ENCODE results near the gene EHMT1. TPM values are rescaled to one million over a fixed set of nuclear protein-coding genes. Genes with fewer than 3 reads are reported as not detected.
"Not testable (repeated sequence)": the region's sequence is repeated elsewhere in the genome, so short reads cannot be mapped to it uniquely, and the experiment has no call there.

EHMT1 gene
- total RNA-seq, 4 donors from 2014 or later, result 38.6 to 77.8 (median 54.3) TPM

DNA sequence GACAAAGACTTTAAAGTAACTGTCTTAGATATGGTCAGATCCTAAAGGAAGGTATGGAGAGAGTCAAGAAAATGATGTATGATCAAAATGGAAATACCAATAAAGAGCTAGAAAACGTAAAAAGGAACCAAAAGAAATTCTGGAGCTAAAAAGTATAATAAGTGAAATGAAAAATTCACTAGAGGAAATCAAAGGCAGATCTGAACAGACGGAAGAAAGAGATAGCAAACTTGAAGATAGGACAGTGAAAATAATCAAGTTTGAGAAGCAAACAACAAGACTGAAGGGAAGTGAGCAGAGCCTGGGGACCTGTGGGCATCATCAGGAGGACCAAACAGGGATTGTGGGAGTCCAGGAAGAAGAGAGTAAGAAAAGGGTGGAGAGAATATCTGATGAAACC lies 115.4 kb downstream of the EHMT1 start:
- no peak for DNase-seq
- TF ChIP-seq, protein P1, sequence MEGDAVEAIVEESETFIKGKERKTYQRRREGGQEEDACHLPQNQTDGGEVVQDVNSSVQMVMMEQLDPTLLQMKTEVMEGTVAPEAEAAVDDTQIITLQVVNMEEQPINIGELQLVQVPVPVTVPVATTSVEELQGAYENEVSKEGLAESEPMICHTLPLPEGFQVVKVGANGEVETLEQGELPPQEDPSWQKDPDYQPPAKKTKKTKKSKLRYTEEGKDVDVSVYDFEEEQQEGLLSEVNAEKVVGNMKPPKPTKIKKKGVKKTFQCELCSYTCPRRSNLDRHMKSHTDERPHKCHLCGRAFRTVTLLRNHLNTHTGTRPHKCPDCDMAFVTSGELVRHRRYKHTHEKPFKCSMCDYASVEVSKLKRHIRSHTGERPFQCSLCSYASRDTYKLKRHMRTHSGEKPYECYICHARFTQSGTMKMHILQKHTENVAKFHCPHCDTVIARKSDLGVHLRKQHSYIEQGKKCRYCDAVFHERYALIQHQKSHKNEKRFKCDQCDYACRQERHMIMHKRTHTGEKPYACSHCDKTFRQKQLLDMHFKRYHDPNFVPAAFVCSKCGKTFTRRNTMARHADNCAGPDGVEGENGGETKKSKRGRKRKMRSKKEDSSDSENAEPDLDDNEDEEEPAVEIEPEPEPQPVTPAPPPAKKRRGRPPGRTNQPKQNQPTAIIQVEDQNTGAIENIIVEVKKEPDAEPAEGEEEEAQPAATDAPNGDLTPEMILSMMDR (IDR thresholded peaks at IDR 0.05 in 4 of 5, conservative IDR thresholded peaks at IDR 0.05 in 1 of 5), result no peak
- H3K36me3 ChIP-seq, result peaks cover 0 to 9% of the 10 kb centered on the region in 2 donors
- in situ Hi-C loops (cut with MboI; ENCODE audit: low sequenced_read_pairs in 4 of 4) (no loop called here), intact Hi-C loops (cut with DNase I; ENCODE audit: low total_unique reads) (no loop called here)
- no peaks in the 10 kb centered on the region for H3K9me3 ChIP-seq
- no peak for ATAC-seq
- no peak overlapping the region for H3K27ac ChIP-seq
- H3K4me1 ChIP-seq, result peaks cover 25 to 30% of the 10 kb centered on the region in 2 donors
- H3K4me3 ChIP-seq, result no peak overlapping the region
- no peaks in the 10 kb centered on the region for H3K27me3 ChIP-seq

- peaks cover 0 to 11% of the 10 kb centered on the region in 2 donors for H3K36me3 ChIP-seq
- H3K27ac ChIP-seq; H3K4me3 ChIP-seq; H3K4me1 ChIP-seq; DNase-seq; ATAC-seq; H3K9me3 ChIP-seq; intact Hi-C loops (cut with DNase I; ENCODE audit: low total_unique reads); H3K27me3 ChIP-seq; in situ Hi-C loops (cut with MboI; ENCODE audit: low sequenced_read_pairs in 4 of 4): not testable (repeated sequence)
Observed at GRCh38 chr9:137738182-137738696, 119.4 kb downstream of the EHMT1 start.

- peaks cover 3 to 5% of the 10 kb centered on the region in 2 donors for H3K4me1 ChIP-seq
- no peaks in the 10 kb centered on the region for H3K27me3 ChIP-seq
- intact Hi-C loops (cut with DNase I; ENCODE audit: low total_unique reads), result no loop called here
- H3K27ac ChIP-seq, result no peak overlapping the region
- ATAC-seq, result no peak
- no peak overlapping the region for H3K4me3 ChIP-seq
- DNase-seq, result no peak
- H3K36me3 ChIP-seq, result peaks cover 0 to 10% of the 10 kb centered on the region in 2 donors
- TF ChIP-seq, protein P1 (IDR thresholded peaks at IDR 0.05 in 4 of 5, conservative IDR thresholded peaks at IDR 0.05 in 1 of 5), result no peak
- no peak for TF ChIP-seq POLR2A (IDR thresholded peaks at IDR 0.05)
- in situ Hi-C loops (cut with MboI; ENCODE audit: low sequenced_read_pairs in 4 of 4), result no loop called here
- H3K9me3 ChIP-seq, result no peaks in the 10 kb centered on the region
Observed at GRCh38 chr9:137738703-137739102, 119.9 kb downstream of the EHMT1 start.

DNA sequence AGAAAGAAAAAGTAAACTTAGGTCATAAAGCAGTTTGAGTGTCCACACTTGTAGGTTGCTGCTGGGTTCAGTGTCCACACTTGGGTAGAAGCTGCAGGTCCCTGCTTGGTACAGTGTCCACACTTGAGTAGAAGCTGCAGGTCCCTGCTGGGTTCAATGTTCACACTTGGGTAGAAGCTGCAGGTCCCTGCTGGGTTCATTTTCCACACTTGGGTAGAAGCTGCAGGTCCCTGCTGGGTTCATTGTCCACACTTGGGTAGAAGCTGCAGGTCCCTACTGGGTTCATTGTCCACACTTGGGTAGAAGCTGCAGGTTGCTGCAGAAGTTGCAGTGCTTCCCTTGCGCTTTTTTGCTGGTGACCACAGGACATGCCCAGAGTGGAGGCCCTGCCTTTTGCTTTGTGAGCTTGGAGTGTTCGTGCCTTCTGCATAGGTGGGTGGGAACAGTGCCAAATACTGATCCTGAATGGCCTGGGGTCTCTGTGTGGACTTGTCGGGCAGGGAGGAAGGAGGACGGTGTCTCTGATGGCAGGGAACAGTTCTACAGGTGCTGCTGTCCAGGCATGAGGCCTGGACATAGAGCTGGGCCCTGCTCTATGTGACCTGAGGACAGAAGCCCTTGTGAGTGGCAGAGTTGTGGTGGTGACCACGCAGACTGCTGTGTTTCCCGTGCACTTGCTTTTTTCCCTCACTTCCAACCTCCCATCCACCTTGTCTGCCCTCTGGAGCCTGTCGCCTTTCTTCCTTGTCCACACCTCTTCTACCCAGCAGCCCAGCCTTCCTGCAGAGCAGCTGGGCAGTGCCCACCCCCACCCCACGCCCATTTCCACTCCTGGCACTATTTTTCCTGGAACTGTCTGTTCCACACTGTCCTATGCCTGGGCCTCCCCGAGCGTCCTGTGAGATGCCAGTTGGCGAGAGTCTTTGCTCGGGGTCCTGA lies 120.8 kb downstream of the EHMT1 start:
- ATAC-seq, result no peak
- intact Hi-C loops (cut with DNase I; ENCODE audit: low total_unique reads) (no loop called here), in situ Hi-C loops (cut with MboI; ENCODE audit: low sequenced_read_pairs in 4 of 4) (no loop called here)
- Histone ChIP-seq H3K4me3 (no peak overlapping the region), H3K9me3 (no peaks in the 10 kb centered on the region), H3K36me3 (peaks cover 0 to 18% of the 10 kb centered on the region in 2 donors), H3K27me3 (no peaks in the 10 kb centered on the region), H3K4me1 (peaks cover 0 to 5% of the 10 kb centered on the region in 2 donors), H3K27ac (peak overlapping the region in 1 of 4 donors; percentile 32)
- TF ChIP-seq, protein P1 (IDR thresholded peaks at IDR 0.05 in 4 of 5, conservative IDR thresholded peaks at IDR 0.05 in 1 of 5), result no peak
- no peak for TF ChIP-seq POLR2A (IDR thresholded peaks at IDR 0.05)
- no peak for DNase-seq

DNA sequence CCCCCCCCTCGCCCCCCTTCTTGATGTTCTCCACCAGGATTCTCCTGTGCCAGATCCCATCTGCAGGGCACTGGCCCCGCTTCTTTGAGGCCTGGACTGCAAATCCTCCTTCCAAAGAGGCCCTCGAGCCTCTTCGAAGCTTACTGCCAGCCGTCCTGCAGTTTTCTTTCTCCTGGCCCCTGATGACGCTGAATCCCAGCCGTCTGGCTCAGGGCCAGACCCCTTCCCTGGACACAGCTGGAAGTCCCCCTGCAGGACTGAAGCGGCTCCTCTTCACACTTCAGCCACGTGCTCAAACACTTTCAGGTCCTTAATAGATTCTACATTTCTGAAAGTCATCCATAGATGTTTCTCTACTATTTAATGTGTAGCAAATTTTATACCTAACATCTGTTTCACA lies 121.5 kb downstream of the EHMT1 start:
- peak overlapping the region in 1 of 4 donors; percentile 32 for H3K27ac ChIP-seq
- intact Hi-C loops (cut with DNase I; ENCODE audit: low total_unique reads) (no loop called here), in situ Hi-C loops (cut with MboI; ENCODE audit: low sequenced_read_pairs in 4 of 4) (no loop called here)
- no peaks in the 10 kb centered on the region for H3K9me3 ChIP-seq
- ATAC-seq, result no peak
- no peak for TF ChIP-seq POLR2A (IDR thresholded peaks at IDR 0.05)
- TF ChIP-seq, protein P1 (IDR thresholded peaks at IDR 0.05 in 4 of 5, conservative IDR thresholded peaks at IDR 0.05 in 1 of 5), result no peak
- DNase-seq, result no peak
- peaks cover 0 to 19% of the 10 kb centered on the region in 2 donors for H3K36me3 ChIP-seq
- no peaks in the 10 kb centered on the region for H3K27me3 ChIP-seq
- peaks cover 4 to 8% of the 10 kb centered on the region in 2 donors for H3K4me1 ChIP-seq
- H3K4me3 ChIP-seq, result no peak overlapping the region
